Transverse colon (tissue), 4 donors: ENCODE measurements around the gene DEAF1. TPM values are rescaled to one million over a fixed set of nuclear protein-coding genes. Genes with fewer than 3 reads are reported as not detected.

Experiments
- DNase-seq: peaks from one replicate; pipeline ENCODE4 v3.0.0-alpha.2; 2019
- H3K27ac ChIP-seq, 4 donors: fragments of 200-600 bp; sonication (generic); 2 replicates each; pipeline ENCODE4 v1.5.1; 2016 to 2018; ENCODE audit warnings: inconsistent platforms in 4 of 4
- H3K27me3 ChIP-seq: fragments of 200-600 bp; sonication (generic); 2 replicates; pipeline ENCODE4 v1.5.1; 2017; ENCODE audit warnings: inconsistent platforms
- H3K36me3 ChIP-seq, 4 donors: fragments of 200-600 bp; sonication (generic); 2 replicates each; pipeline ENCODE4 v1.5.1; 2017 to 2019; ENCODE audit warnings: inconsistent platforms in 4 of 4
- H3K4me1 ChIP-seq, 4 donors: fragments of 200-600 bp; sonication (generic); 2 replicates each; pipeline ENCODE4 v1.5.1; 2017 to 2020; ENCODE audit warnings: inconsistent platforms in 4 of 4
- H3K4me3 ChIP-seq, 4 donors: fragments of 200-600 bp; sonication (generic); 1 replicate in 1 of 4; 2 replicates in 3 of 4; pipeline versions ENCODE4 v1.5.1 to v1.6.1; 2017 to 2019; ENCODE audit warnings: inconsistent platforms in 4 of 4
- H3K9me3 ChIP-seq, 2 donors: fragments of 200-600 bp; sonication (generic); 2 replicates each; pipeline ENCODE4 v1.5.1; 2017 to 2019; ENCODE audit warnings: inconsistent platforms in 2 of 2
- CTCF ChIP-seq, 5 experiments: fragments of 200-600 bp in 3 of 5; fragments of 450-650 bp in 2 of 5; sonication (generic) in 3 of 5; IDR thresholded peaks; 1 replicate in 2 of 5; 2 replicates in 3 of 5; pipeline ENCODE4 v1.5.1; 2016 to 2017; ENCODE audit warnings: antibody characterized with exemption in 5 of 5, inconsistent platforms in 3 of 5, mild to moderate bottlenecking in 2 of 5, moderate library complexity in 1 of 5
- EP300 ChIP-seq: sonication (generic); formaldehyde crosslinking; IDR thresholded peaks from one replicate; pipeline ENCODE4 v1.6.1; 2017; ENCODE audit warnings: antibody characterized with exemption, low read depth
- POLR2A ChIP-seq: fragments of 450-650 bp; IDR thresholded peaks from one replicate; pipeline ENCODE4 v1.6.1; 2016; ENCODE audit warnings: antibody characterized with exemption, mild to moderate bottlenecking, moderate library complexity
- POLR2AphosphoS5 ChIP-seq, 3 donors: sonication (generic); formaldehyde crosslinking; IDR thresholded peaks; one replicate each; pipeline ENCODE4 v1.6.1; 2016; ENCODE audit warnings: antibody characterized with exemption in 3 of 3
- WGBS, 2 donors: methylation state at CpG; one replicate each; pipeline ENCODE4 v1.1.5; 2018; ENCODE audit warnings: low coverage in 1 of 2; 5-methylcytosine and 5-hydroxymethylcytosine counted together
- in situ Hi-C, 4 donors: fragments of 200-750 bp; cut with MboI; loops; one replicate each; pipeline versions ENCODE4 v1.15.0 to v1.15.1; 2017; ENCODE audit warnings: low sequenced_read_pairs in 3 of 4, low pct_ligation_motif_present in 1 of 4, low pct_unique_long_range_greater_than_20kb in 1 of 4
- intact Hi-C: fragments of 100-400 bp; cut with DNase I; formaldehyde crosslinking; loops from one replicate; pipeline ENCODE4 v1.15.1; 2023; ENCODE audit warnings: low total_unique reads
- total RNA-seq, 4 donors: library from RNA; depleted of rRNA; stranded (reverse); fragments of >200 nt; gene quantifications; one replicate each; pipeline ENCODE4 v1.1.0, GENCODE V29; 2016

Gene DEAF1
- total RNA-seq, 4 donors from 2014 or later, result 24.4 to 84.5 (median 34.0) TPM

DNA sequence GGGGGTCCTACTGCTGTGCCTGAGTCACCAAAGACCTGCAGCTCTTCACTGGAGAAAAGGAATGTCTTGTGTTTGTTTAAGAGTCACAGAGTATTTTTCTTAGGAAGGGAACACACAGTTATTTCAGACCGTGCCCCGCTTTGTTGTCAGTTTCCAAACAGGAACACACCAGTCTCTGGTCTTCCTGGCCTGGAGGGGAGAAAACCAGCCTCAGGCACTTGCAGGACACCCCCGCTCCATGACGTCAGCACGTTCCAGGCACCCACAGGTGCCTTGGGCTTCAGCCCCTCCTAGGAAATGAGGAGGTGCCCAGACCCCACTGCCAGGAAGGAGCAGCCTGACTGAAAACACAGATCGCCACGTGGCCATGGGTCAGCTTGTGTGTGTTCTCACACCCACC lies 5.4 kb downstream of the DEAF1 start:
- peaks cover 14 to 28% (median 25%) of the 10 kb centered on the region in 4 donors for H3K4me1 ChIP-seq

DNA sequence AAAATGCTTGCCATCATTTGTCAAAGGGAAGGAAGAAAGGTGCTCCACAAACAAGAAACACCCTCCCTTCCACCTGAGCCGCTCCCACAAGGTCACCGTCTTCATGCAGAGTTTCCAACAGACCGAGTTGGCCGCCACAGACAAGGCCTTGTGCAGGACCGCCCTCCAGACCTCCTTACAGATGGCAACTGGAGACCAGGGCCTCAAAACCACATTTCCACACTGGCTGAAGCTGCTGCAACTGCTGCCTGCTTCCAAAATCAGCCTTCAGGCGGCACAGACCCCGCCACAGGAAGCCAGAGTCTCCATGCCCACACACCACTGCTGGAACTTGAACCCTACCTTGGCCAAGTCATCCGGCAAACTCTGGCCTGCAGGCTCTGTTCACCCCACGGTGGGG lies 6.3 kb downstream of the DEAF1 start:
- Histone ChIP-seq H3K36me3 (peaks cover 0 to 24% (median 10%) of the 10 kb centered on the region in 4 donors), H3K27ac (no peak overlapping the region)

More for the DNA sequence above, 5.4 kb downstream of the DEAF1 start:
- Histone ChIP-seq H3K36me3 (peaks cover 0 to 15% (median 6%) of the 10 kb centered on the region in 4 donors), H3K27me3 (no peaks in the 10 kb centered on the region), H3K9me3 (no peaks in the 10 kb centered on the region), H3K4me3 (no peak overlapping the region), H3K27ac (no peak overlapping the region)
- TF ChIP-seq POLR2AphosphoS5 (IDR thresholded peaks at IDR 0.05) (no peak), CTCF (IDR thresholded peaks at IDR 0.05) (no peak), POLR2A (no peak), EP300 (no peak)
- in situ Hi-C loops (no loop called here), intact Hi-C loops (no loop called here)
- WGBS, 2 donors, result 92% methylated on average over 7 of the region's 7 CpGs; no CpG with 5 or more reads in 1 of the 2 donors
- DNase-seq, result no peak

GRCh38 chr11:687751-688150 lies 7.3 kb downstream of the DEAF1 start:
- Histone ChIP-seq H3K4me1 (peaks cover 0 to 12% (median 10%) of the 10 kb centered on the region in 4 donors), H3K4me3 (no peak overlapping the region), H3K27me3 (no peaks in the 10 kb centered on the region), H3K27ac (no peak overlapping the region), H3K9me3 (no peaks in the 10 kb centered on the region), H3K36me3 (peaks cover 0 to 27% (median 12%) of the 10 kb centered on the region in 4 donors)
- TF ChIP-seq POLR2AphosphoS5 (IDR thresholded peaks at IDR 0.05) (no peak), EP300 (no peak), POLR2A (no peak), CTCF (IDR thresholded peaks at IDR 0.05) (no peak)
- no peak for DNase-seq
- intact Hi-C loops (no loop called here), in situ Hi-C loops (no loop called here)
- 70 to 89% methylated on average over 2 to 13 of the region's 13 CpGs for WGBS, 2 donors

More for the DNA sequence above, 6.3 kb downstream of the DEAF1 start:
- Histone ChIP-seq H3K27me3 (no peaks in the 10 kb centered on the region), H3K4me3 (no peak overlapping the region), H3K9me3 (no peaks in the 10 kb centered on the region), H3K4me1 (peaks cover 5 to 19% (median 16%) of the 10 kb centered on the region in 4 donors)
- TF ChIP-seq CTCF (IDR thresholded peaks at IDR 0.05) (no peak), EP300 (no peak), POLR2A (no peak), POLR2AphosphoS5 (IDR thresholded peaks at IDR 0.05) (no peak)
- 89 to 90% methylated on average over 2 to 9 of the region's 9 CpGs for WGBS, 2 donors
- intact Hi-C loops (no loop called here), in situ Hi-C loops (no loop called here)
- DNase-seq, result no peak

- Histone ChIP-seq H3K27ac (no peak overlapping the region), H3K36me3 (peaks cover 0 to 27% (median 12%) of the 10 kb centered on the region in 4 donors), H3K9me3 (no peaks in the 10 kb centered on the region), H3K4me1 (peaks cover 0 to 11% (median 5%) of the 10 kb centered on the region in 4 donors), H3K4me3 (no peak overlapping the region), H3K27me3 (no peaks in the 10 kb centered on the region)
- in situ Hi-C loops (no loop called here), intact Hi-C loops (no loop called here)
- no peak for DNase-seq
- 93 to 94% methylated on average over 7 to 27 of the region's 30 CpGs for WGBS, 2 donors
- TF ChIP-seq POLR2A (no peak), POLR2AphosphoS5 (IDR thresholded peaks at IDR 0.05) (no peak), CTCF (IDR thresholded peaks at IDR 0.05) (no peak), EP300 (no peak)
These were observed 8.4 kb downstream of the DEAF1 start for GRCh38 chr11:686451-687243.
